Measurements from ENCODE around the gene CLDN5. TPM values are rescaled to one million over a fixed set of nuclear protein-coding genes. Genes with fewer than 3 reads are reported as not detected.

Gene CLDN5
- total RNA-seq, 1 donor from 2014 or later = 2.2 TPM

GRCh38 chr22:19559956-19560355 lies 35.7 kb upstream of the CLDN5 start:
- H3K4me3 Mint-ChIP-seq = no peak overlapping the region
- no peaks in the 10 kb centered on the region for H3K4me1 Mint-ChIP-seq (ENCODE audit: unreplicated experiment)
- no peak overlapping the region for H3K27ac Mint-ChIP-seq
- no peak for DNase-seq (ENCODE audit: extremely low spot score, unreplicated experiment)
- no peaks in the 10 kb centered on the region for H3K9me3 Mint-ChIP-seq
- H3K36me3 Mint-ChIP-seq = no peaks in the 10 kb centered on the region
- no peak for TF ChIP-seq CTCF (conservative IDR thresholded peaks at IDR 0.05)
- no peaks in the 10 kb centered on the region for H3K27me3 Mint-ChIP-seq

- no peak for TF ChIP-seq CTCF (conservative IDR thresholded peaks at IDR 0.05)
- Mint-ChIP-seq H3K27ac (no peak overlapping the region), H3K36me3 (no peaks in the 10 kb centered on the region), H3K27me3 (no peaks in the 10 kb centered on the region), H3K4me3 (no peak overlapping the region), H3K4me1 (ENCODE audit: unreplicated experiment) (no peaks in the 10 kb centered on the region), H3K9me3 (no peaks in the 10 kb centered on the region)
- DNase-seq (ENCODE audit: extremely low spot score, unreplicated experiment) = no peak
Measured at GRCh38 chr22:19559324-19559811, 35.2 kb upstream of the CLDN5 start.

GRCh38 chr22:19556963-19557545 lies 32.8 kb upstream of the CLDN5 start:
- H3K27ac Mint-ChIP-seq = no peak overlapping the region
- no peak for DNase-seq (ENCODE audit: extremely low spot score, unreplicated experiment)
- no peaks in the 10 kb centered on the region for H3K27me3 Mint-ChIP-seq
- no peaks in the 10 kb centered on the region for H3K4me1 Mint-ChIP-seq (ENCODE audit: unreplicated experiment)
- no peaks in the 10 kb centered on the region for H3K9me3 Mint-ChIP-seq
- no peak for TF ChIP-seq CTCF (conservative IDR thresholded peaks at IDR 0.05)
- no peaks in the 10 kb centered on the region for H3K36me3 Mint-ChIP-seq
- H3K4me3 Mint-ChIP-seq = no peak overlapping the region

GRCh38 chr22:19555651-19556050 lies 31.4 kb upstream of the CLDN5 start:
- TF ChIP-seq CTCF (conservative IDR thresholded peaks at IDR 0.05) = no peak
- H3K4me1 Mint-ChIP-seq (ENCODE audit: unreplicated experiment) = no peaks in the 10 kb centered on the region
- H3K27ac Mint-ChIP-seq = no peak overlapping the region
- no peak overlapping the region for H3K4me3 Mint-ChIP-seq
- H3K9me3 Mint-ChIP-seq = no peaks in the 10 kb centered on the region
- no peaks in the 10 kb centered on the region for H3K36me3 Mint-ChIP-seq
- H3K27me3 Mint-ChIP-seq = no peaks in the 10 kb centered on the region
- no peak for DNase-seq (ENCODE audit: extremely low spot score, unreplicated experiment)

- no peak overlapping the region for H3K4me3 Mint-ChIP-seq
- no peaks in the 10 kb centered on the region for H3K9me3 Mint-ChIP-seq
- DNase-seq (ENCODE audit: extremely low spot score, unreplicated experiment) = no peak
- TF ChIP-seq CTCF (conservative IDR thresholded peaks at IDR 0.05) = peak; percentile 41
- no peaks in the 10 kb centered on the region for H3K27me3 Mint-ChIP-seq
- no peaks in the 10 kb centered on the region for H3K4me1 Mint-ChIP-seq (ENCODE audit: unreplicated experiment)
- H3K36me3 Mint-ChIP-seq = no peaks in the 10 kb centered on the region
- no peak overlapping the region for H3K27ac Mint-ChIP-seq
Measured at GRCh38 chr22:19554834-19555404, 30.7 kb upstream of the CLDN5 start.
